Anterior cingulate cortex (tissue), 58 donors: ENCODE data around the gene DGKI.

Experiments
- DNase-seq, 58 donors: peaks; one replicate each; lab custom pipeline; 2025; lab: John Stamatoyannopoulos, UW

The DGKI gene

DNA sequence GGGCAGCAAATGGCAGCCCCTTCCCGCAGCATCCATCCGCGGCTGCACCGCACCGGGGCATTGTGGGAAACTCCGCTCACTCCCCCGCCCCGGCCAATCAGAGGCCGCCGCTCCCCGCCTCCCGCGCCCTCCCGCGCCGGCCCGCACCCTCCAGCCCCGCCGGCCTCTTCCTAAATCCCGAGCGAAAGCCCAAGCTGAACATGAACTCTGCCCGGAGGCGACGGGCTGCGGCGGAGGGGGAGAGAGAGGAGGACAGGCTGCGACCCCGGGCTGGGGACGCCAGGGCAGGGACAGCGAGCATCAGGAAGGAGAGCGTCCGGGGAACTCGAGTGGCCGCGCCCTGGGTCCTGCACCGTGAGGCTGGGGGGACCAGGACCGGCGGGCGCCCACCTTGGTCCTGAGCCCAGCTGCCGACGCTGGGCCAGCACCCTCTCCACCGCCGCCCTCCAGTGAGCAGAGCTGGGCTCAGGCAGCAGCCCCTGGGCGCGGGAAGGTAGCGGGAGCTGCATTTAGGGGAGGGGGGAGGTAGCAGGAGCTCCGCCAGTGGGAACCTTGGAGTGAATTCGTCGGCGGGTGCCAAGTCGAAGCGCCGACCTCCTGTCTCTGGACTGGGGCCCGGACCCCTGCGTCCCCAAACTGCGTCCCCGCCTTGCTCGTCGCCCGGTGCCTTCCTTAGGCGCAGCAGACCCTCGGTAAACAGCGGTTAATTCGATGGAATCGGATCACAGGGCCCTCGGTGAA, at the start of gene DGKI:
Gene DGKI, minus strand, starts transcription at position 148 of the 741 bp plus-strand sequence.
- peak in 56 of 58 donors; percentile 13 to 85 (median 68) for DNase-seq

DNA sequence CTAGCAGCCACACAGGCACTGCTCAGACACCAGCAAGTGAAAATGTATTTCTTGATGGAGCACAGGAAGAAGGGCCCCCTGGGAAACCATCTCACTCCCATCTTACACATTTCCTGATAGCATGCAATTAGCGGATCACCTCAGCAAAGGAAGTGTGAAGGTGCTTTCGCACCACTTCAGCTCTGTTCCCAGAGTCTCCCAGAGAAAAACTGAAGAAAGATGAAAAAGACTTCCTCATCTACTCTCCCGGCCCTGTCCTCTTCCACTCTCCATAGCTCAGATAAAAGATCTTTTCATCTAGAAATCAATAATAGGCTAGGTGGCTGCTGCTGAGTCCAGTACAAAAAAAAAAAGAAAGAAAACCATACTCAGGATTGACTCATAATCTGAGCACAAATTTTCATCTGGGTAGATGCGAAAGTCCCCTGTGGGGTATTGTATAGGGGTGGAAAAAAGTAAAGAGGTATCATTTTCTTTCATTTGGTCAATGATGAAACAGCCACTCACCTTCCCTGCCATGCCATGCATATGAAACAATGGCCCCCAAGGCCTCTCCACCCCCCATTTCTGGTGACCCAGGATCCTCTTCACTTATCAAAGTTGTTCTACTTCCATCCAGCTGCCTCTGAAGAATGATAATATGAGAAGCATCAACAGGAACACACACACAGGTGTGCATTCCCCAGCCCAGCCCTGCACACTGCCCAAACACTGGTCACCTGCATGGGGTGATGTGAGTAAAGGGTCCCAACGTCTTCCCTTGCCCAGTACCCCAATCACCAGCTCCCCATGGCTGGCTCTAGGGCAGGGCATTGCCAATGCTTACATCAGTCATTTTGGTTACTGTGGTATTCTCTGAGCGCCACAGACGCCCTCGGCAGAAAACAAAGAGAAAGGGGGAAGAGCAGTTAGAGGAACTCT, 48.8 kb upstream of the DGKI start:
- no peak for DNase-seq

DNA sequence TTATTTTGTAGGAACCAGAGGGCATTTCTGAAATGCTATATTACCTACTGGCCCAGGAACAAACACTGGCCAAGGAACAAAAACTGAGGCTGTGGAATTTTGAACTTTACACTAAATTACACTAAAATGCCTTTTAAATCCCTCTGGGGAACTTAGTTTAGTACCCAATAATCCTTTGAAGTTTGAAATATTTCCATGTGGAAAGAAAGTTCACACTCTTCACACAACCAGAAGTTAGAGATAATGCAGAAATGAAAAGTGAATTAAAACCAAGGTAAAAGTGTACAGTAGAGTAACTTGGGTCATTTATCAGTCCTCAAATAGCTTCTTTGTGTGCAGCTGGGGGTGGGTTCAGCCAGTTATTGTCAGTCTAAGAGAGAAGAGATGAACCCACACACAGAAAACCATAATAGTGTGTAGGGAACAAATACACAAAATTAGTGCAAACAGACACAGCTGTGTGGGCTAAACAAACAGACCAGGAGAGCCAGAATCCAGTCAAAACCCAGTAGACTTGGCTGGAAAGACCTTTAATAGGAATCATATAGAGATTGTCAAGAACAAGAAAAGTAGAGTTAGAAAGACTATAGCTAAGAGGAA, 46.5 kb upstream of the DGKI start:
- no peak for DNase-seq

DNA sequence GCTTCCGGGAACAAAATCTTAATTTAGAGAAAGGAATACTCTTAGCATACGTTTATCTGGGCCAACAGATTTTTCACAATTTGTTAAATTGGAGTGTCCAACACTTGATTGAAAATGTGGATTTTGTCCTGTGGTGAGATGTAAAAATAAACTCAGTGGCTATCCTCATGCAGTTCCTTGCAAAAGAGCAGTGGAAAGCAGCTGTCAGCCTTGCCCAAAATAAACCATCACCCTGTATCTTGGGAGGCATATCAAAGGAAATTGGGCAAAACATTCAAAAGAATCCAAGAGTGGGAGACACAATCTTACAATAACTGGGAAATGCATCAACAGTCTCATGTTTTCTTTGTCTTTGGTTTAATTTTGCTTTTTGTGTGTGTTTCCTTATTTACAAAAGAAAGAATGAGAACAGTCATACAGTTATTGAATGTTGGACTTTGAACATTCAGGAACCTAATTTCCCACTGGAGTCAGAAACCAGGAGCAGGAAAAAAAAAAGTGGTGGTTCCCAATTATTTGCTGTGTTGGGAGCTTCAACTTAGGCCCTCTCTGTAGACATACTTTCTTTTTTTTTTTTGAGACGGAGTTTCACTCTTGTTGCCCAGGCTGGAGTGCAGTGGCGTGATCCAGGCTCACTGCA, 44.4 kb upstream of the DGKI start:
- DNase-seq = no peak

DNA sequence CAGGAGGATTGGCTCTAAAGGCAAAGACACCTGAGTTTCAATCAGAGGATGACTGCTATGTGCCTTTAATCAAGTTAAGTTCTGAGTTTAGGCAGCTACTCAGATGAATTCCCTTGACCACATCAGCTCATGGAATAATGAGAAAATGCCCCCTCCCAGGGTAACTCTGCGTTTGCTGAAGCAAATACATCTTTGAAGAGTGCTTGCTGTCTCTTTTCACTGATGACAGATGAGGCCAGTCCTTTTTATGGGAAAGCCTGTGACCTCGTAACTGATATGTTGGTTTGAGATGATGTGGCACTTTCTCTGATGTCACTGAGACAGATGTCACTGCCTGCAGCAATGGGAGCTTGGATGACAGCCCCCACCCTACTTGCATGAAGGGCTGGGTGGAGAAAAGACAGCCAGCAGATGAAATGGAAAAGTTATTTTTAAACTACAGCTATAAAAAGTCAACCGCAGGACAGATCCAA, 43.7 kb upstream of the DGKI start:
- no peak for DNase-seq

DNA sequence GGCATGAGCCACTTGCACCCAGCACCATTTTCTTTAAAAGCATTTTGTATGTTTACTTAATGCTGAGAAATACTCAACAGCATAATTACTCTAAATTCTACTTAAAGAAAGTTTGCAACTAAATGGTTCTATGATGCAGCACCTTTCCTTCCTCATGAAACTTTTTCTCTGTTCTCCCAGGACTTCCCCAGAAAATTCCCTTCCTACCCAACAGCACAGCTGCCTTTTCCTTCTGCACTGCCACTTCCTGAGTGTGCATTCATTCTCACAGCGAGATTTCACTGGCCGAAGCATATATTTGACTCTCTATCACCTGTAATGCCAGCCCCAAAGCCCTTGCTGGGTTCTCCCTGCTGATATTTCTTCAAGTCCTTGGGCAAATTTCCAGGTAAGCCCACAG, 41.5 kb upstream of the DGKI start:
- no peak for DNase-seq

DNA sequence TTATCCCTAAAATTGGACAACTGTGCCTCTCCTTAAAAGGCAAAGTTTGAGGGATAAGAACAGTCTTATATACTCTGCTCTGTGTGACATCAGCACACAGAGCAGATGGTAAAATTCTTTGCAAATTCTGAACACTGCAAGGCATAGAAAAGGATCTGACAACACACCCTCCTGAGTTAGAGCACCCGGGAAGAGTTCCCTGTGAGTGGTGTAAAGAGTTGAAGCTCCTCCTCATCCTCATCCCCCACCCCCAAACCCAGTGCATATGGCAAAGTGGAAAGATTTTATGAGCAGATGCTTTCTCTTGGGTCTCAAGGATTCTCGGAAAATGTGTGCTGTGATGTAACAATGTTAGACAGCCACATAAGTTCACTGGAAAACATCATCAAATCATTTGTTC, 40.0 kb upstream of the DGKI start:
- DNase-seq = peak in 3 of 58 donors; percentile 17 to 18 (median 17)

DNA sequence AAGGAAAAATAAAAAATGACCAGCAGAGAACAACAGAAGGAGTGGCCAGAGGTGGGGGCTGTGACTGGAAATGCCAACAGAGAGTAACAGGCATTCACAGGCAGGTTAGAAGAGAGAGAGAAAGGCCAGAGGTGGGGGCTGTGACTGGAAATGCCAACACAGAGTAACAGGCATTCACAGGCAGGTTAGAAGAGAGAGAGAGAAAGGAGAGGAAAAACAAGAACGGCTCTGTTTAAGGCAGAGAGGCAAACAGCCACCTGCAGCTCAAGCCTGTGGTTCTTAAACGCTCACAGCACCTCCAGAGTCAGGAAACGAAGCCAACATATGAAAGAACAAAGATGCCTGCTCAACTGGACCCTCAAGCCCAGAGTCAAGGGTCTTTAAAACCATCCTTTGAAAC, 39.5 kb upstream of the DGKI start:
- DNase-seq = no peak

DNA sequence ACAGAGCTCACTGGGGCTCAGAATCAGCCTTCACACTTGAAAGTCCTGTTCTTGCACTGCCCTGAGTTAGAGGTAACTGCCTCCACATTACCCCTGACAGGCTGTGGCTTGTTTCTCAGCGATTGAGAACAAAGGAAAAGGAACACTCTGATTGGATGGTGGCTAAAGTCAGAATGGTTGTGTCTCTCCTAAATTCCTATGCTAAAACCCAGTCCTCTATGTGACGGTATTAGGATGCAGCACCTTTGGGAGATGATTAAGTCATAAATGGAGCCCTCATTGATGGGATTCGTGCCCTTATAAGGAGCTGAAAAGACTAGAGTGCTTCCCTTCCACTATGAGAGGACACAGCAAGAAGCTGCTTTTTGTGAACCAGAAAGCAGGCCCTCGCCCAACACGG, 38.9 kb upstream of the DGKI start:
- DNase-seq = no peak

DNA sequence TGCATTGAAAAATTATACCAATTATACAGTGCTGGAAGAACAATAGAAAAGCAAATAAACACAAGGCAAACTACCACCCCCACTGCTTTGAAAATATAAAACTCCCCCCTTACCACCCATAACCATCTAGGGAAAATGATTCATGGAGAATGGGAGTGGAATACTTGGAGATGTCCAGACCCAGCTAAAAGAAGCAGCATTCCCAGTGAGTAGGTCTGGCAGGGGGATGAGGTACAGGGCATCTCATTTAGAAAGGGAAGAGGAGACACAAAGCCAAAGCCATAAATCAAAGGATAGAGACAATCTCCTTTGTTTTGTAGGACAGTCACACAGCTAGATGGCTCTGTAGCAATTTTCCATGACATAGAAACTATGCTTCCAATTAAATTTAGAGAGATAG, 36.0 kb upstream of the DGKI start:
- no peak for DNase-seq

DNA sequence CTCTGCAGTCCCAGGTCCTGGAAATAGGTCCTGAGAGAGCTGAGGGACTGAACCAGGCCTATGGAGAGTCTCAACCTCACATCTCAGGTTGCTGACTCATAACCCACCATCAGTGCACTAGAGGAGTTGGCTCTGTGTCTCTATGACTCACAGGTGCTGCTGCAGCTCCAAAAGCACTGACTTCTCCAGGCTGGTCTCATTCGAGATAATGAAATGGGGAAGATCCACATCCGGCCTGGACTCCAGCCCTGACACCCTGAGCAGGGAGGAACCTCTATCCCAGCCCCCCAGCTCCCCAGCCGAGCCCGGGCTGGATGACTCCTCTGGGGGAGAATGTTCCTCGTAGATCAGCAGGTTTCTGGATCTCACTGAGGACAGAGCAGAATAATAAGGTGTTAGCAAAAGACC, 35.5 kb upstream of the DGKI start:
- DNase-seq = no peak

DNA sequence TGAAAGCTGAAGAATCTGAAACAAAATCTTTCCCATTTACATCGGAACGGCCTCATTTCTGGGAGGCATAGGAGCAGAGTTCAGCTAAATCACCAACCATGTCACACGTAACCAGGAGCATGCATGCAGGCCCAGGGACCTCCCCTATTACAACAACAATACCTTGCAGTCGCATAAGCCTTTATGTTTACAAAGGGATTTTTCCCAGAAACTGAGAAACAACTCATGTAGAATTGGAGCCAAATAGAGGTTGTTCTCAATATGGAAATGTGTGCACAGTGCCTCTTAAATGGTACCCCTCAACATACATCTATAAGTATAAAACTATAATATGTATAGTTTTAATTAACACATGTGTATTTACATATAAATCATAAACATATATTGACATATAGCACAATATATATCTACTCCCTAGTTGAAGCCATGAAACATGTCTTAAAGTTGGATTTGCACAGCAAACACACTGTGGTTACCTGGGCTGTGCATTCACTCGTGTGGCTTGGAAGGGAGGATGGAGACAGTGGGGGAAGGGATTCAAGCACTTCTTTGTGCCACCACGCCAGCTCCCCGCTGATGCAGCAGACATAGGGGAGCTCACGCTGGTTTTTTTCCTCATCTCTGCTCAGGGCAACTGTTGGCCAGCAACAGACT, 35.0 kb upstream of the DGKI start:
- DNase-seq = no peak

DNA sequence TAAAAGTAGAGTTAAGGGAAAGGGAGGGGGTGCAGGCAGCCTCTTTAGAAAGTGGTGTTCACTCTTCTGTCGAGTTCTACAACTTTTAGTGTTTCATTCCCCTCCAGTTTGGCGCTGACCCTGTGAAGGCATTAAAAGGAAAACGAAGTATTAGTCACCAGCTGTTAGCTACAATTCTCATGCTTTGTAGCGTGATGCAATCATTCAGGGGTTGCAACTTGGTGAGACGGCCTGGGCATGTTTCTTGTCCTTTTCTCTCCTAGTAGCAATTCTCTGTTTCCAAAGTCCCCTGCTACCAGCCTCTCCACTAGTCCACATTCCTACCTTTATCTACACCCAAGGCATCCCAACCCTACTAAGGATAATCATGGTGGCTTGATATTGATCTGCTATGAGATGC, 33.7 kb upstream of the DGKI start:
- no peak for DNase-seq

DNA sequence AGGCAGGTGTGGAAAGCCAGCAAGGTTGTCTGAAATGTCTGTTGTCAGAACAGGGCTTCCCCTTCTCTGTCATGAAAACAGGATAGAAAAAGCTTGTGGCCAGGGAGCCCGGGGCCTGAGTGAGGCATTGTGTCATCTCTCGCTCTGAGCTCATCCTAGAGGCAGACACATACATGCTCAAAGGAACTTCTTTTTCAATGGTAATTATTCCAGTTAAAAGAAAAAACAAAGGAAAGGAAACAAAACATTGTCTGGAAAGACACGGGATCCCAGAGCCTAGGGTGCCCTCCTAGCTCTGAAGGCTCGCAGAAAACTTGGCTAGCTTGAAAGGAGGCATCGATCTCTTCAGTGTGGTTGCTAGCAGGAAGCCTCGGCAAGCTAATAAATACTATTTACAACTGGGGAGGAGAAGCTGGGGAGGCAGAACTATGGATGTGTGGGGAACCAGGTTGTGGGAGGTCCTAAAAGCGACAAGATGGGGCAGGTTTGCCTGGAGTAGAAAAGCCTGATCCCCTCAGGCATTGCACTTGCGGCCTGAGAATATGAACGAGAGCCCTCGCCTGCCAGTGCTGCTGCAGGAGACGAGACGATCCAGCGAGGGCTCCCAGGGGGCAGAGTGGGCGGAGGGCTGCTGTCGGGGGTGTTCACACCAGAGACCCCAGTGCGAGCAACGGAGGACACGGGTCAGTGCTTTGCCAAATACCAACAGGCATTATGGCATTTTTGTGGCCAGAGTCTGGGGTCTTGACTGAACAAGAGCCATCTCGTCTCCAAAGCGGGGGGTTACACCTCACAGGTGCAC, 32.8 kb upstream of the DGKI start:
- no peak for DNase-seq

DNA sequence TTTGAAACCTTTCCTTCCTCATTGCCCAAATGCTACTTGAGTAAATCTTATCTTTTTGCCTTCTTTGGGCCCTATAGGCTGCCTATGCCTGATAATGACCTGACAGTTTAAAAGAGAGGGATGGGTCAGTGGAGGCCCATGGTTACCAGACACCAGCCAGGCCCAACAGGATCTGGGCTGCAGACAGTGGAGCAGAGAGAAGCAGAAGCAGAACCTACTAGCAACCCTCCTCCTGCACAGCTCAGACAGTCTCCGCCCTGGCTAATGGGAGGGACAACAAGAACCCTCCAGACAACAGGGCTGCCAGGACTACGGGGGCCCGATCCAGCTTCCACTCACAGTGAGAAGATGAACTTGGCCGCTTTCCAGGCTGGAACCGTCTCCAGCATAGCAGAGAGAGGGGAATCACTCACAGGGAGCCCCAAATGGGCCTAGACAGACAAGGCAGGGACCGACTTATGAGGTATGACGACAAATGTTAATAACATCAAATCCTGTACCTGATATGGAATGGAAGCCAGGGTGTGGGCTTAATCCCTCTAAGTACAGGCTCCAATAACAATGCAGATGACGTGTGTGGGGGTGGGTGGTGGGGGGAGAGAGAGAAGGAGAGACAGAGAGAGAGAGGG, 31.7 kb upstream of the DGKI start:
- DNase-seq = peak in 2 of 58 donors; percentile 8 to 9

DNA sequence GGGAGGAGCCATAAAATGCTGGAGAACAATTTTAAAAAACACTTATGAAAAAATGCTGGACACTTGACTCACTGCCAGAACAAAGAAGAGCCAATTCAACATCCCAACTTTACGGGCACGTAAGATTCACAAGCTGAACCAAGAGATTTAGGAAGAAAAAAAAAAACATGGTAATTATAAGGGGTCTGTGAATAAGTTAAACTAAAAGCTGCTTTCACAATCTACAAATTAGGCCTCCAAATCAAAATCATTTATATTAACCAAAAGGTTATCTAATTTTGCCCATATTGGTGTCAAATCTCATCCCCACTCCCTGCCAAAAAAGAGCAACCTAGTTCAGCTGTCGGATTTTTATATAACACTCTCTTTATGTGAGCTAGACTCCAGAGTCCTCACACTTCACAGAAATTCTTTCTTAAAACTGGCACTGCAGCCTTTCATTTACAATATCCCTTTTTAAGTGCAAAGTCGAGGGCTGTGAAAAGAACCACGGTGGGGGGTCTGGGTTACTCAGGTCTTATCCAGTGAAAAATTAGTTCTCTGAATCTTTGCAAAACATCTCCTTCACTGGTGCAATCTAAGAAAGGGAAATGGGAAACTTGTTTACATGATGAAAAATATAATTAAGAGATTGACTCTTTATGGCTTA, 30.4 kb upstream of the DGKI start:
- DNase-seq = no peak

DNA sequence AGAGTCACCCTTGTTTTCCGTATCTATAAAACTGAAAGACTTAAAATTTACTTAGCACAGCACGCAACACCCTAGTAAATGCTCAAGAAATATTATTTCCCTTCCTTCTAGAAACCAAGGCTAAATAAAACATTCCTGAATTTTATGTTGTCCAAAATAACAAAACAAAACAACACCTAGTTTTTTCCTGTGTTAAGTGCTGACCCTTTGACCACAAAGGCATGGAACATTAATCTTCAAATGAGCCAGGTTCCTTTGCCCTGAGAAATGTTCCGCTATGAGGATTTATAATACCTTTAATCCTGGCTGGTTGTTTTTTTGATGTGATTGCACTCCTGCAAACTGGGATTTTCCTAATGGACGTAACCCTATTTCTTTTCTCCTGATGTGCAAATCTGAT, 29.0 kb upstream of the DGKI start:
- DNase-seq = no peak
